Glomerular endothelial cell (primary cell): ENCODE results near the gene ENKD1. TPM values are rescaled to one million over a fixed set of nuclear protein-coding genes. Genes with fewer than 3 reads are reported as not detected.

ENCODE experiments used
- total RNA-seq: library from RNA; depleted of rRNA; stranded (reverse); fragments of >200 nt; gene quantifications from 2 replicates; pipeline ENCODE4 v1.2.3, GENCODE V29; 2015

Gene ENKD1
- total RNA-seq, 1 donor from 2014 or later, result 20.5 TPM

Other genes with a start within 250 kb of the ENKD1 start
- gene HSD11B2, start 235.6 kb downstream of the ENKD1 start, total RNA-seq, result not detected in 2 replicates
- 158 and 218 TPM in 2 replicates for gene ATP6V0D1, start 185.6 kb downstream of the ENKD1 start, total RNA-seq
- not detected in 2 replicates for gene AGRP, start 183.2 kb downstream of the ENKD1 start, total RNA-seq
- 132 and 181 TPM in 2 replicates for gene RIPOR1, start 137.9 kb downstream of the ENKD1 start, total RNA-seq
- gene CTCF, start 104.2 kb downstream of the ENKD1 start, total RNA-seq, result 27.7 and 34.2 TPM in 2 replicates
- gene CARMIL2, start 21.6 kb downstream of the ENKD1 start, total RNA-seq, result 0.63 and 3.3 TPM in 2 replicates
- 23.3 and 24.1 TPM in 2 replicates for gene ACD, start 6.5 kb downstream of the ENKD1 start, total RNA-seq
- gene PARD6A, start 5.8 kb downstream of the ENKD1 start, total RNA-seq, result 0.82 and 1.9 TPM in 2 replicates
- gene C16orf86, start 64 bp upstream of the ENKD1 start, total RNA-seq, result 3.9 and 4.9 TPM in 2 replicates
- gene GFOD2, start 52.6 kb upstream of the ENKD1 start, total RNA-seq, result 31.5 and 35.7 TPM in 2 replicates
- gene RANBP10, start 139.8 kb upstream of the ENKD1 start, total RNA-seq, result 9.2 and 15.5 TPM in 2 replicates
- 0.39 and 0.88 TPM in 2 replicates for gene TSNAXIP1, start 140.1 kb upstream of the ENKD1 start, total RNA-seq
- 30.8 and 36.8 TPM in 2 replicates for gene THAP11, start 175.6 kb upstream of the ENKD1 start, total RNA-seq
- gene NUTF2, start 180.2 kb upstream of the ENKD1 start, total RNA-seq, result 253 and 269 TPM in 2 replicates
- 46.0 and 48.5 TPM in 2 replicates for gene CENPT, start 180.9 kb upstream of the ENKD1 start, total RNA-seq
- 73.3 and 75.7 TPM in 2 replicates for gene EDC4, start 206.3 kb upstream of the ENKD1 start, total RNA-seq
- gene NRN1L, start 218.1 kb upstream of the ENKD1 start, total RNA-seq, result 0.76 and 1.3 TPM in 2 replicates
- 22.4 and 36.7 TPM in 2 replicates for gene PSKH1, start 226.5 kb upstream of the ENKD1 start, total RNA-seq